K562 (cell line): Measurements from ENCODE around the gene C14orf180. TPM values are rescaled to one million over a fixed set of nuclear protein-coding genes. Genes with fewer than 3 reads are reported as not detected.

Experiments
- ATAC-seq: fragments of 200-7000 bp; cut with Tn5 transposase; 3 replicates; pipeline ENCODE4 v1.9.1; 2020; ENCODE audit warnings: moderate library complexity
- BruUV-seq: library from RNA; stranded (reverse); fragments of 400-500 nt; replicated peaks from 2 replicates; lab custom pipeline; 2021; lab: Mats Ljungman, UMichigan
- CTCF ChIA-PET: fragments of 300-600 bp; formaldehyde crosslinking; extraction: SDS; loops from one replicate; lab custom pipeline; 2021; ENCODE audit warnings: low intra/inter-chr PET ratio; lab: Yijun Ruan, JAX
- POLR2A ChIA-PET: fragments of 300-600, 350-650 bp; sonication (Branson Sonifier 250); formaldehyde crosslinking; extraction: SDS; loops from one replicate; lab custom pipeline; 2021; ENCODE audit warnings: antibody characterized with exemption, inconsistent platforms; lab: Yijun Ruan, JAX
- DNase-seq, 4 experiments: peaks; one replicate each; pipeline versions ENCODE4 v3.0.0 to v3.0.0-alpha.2; 2011 to 2018; ENCODE audit warnings: low spot score in 3 of 4, mixed read lengths in 3 of 4; ENCODE audit errors: extremely low read depth in 1 of 4
- FAIRE-seq: peaks from 2 replicates; lab custom pipeline; 2011; peaks lifted over from hg19 to GRCh38; lab: Jason Lieb, UNC
- H2AFZ ChIP-seq: 2 replicates; pipeline ENCODE4 v1.6.0; 2011; ENCODE audit warnings: low read depth, low read length, control low read depth, inconsistent platforms
- H3K27ac ChIP-seq: fragments of 200-600 bp; 3 replicates; pipeline ENCODE4 v1.8.0; 2011; ENCODE audit warnings: low read depth, mild to moderate bottlenecking, control low read depth, inconsistent platforms, low read length, moderate library complexity, mixed read lengths; ENCODE audit errors: extremely low read depth
- H3K27me3 ChIP-seq, 2 experiments: fragments of 300-600 bp in 1 of 2; 2 replicates in 1 of 2; 3 replicates in 1 of 2; pipeline versions ENCODE4 v1.6.0 to v1.8.0; 2011; ENCODE audit warnings: inconsistent platforms in 2 of 2, low read length in 2 of 2, mild to moderate bottlenecking in 1 of 2, mixed read lengths in 1 of 2, moderate library complexity in 1 of 2; ENCODE audit not compliant: control insufficient read depth in 2 of 2, insufficient read depth in 2 of 2
- H3K36me3 ChIP-seq: fragments of 300-600 bp; 3 replicates; pipeline ENCODE4 v1.8.0; 2011; ENCODE audit warnings: mild to moderate bottlenecking, low read length, inconsistent platforms; ENCODE audit not compliant: control insufficient read depth, insufficient read depth
- H3K4me1 ChIP-seq, 2 experiments: fragments of 200-600 bp in 1 of 2; replicated peaks in 1 of 2; 2 replicates in 1 of 2; 3 replicates in 1 of 2; pipeline versions ENCODE4 v1.5.1 to v1.8.0; 2011; ENCODE audit warnings: inconsistent platforms in 2 of 2, low read length in 2 of 2, mild to moderate bottlenecking in 1 of 2, mixed read lengths in 1 of 2, moderate library complexity in 1 of 2; ENCODE audit not compliant: control insufficient read depth in 2 of 2, insufficient read depth in 2 of 2
- H3K4me2 ChIP-seq: 2 replicates; pipeline ENCODE4 v1.6.1; 2011; ENCODE audit warnings: low read length, control low read depth, inconsistent platforms, mixed read lengths; ENCODE audit not compliant: insufficient read depth
- H3K4me3 ChIP-seq: fragments of 200-600 bp; sonication (generic), shearing (Covaris generic); 2 replicates; pipeline ENCODE4 v1.5.1; 2016; ENCODE audit warnings: control low read depth, inconsistent platforms
- H3K79me2 ChIP-seq: fragments of 200-600 bp; 3 replicates; pipeline ENCODE4 v1.8.0; 2011; ENCODE audit warnings: low read length, inconsistent platforms; ENCODE audit not compliant: control insufficient read depth, insufficient read depth
- H3K9ac ChIP-seq, 2 experiments: 2 replicates each; pipeline versions ENCODE4 v1.6.0 to v1.6.1; 2011; ENCODE audit warnings: low read depth in 2 of 2, low read length in 2 of 2, control low read depth in 1 of 2, inconsistent platforms in 1 of 2, mild to moderate bottlenecking in 1 of 2, mixed read lengths in 1 of 2; ENCODE audit not compliant: insufficient read depth in 1 of 2
- H3K9me1 ChIP-seq: one replicate; pipeline ENCODE4 v1.6.0; 2011; ENCODE audit warnings: inconsistent platforms, mild to moderate bottlenecking, low read length, moderate library complexity; ENCODE audit not compliant: control insufficient read depth, insufficient read depth
- H3K9me3 ChIP-seq: replicated peaks from 2 replicates; pipeline ENCODE4 v1.5.1; 2011; ENCODE audit warnings: low read depth, low read length, inconsistent platforms; ENCODE audit not compliant: control insufficient read depth, insufficient read depth
- H4K20me1 ChIP-seq: replicated peaks from 2 replicates; pipeline ENCODE4 v1.6.1; 2011; ENCODE audit warnings: low read length, inconsistent platforms, mixed read lengths; ENCODE audit not compliant: control insufficient read depth, insufficient read depth
- CBX3 ChIP-seq, 2 experiments: IDR thresholded peaks; 1 replicate in 1 of 2; 2 replicates in 1 of 2; pipeline ENCODE4 v1.6.1; 2012; ENCODE audit warnings: inconsistent platforms in 2 of 2, low read length in 2 of 2, borderline replicate concordance in 1 of 2, control low read depth in 1 of 2
- GABPB1 ChIP-seq: sonication (generic); formaldehyde crosslinking; IDR thresholded peaks from 2 replicates; pipeline ENCODE4 v1.8.0; 2022; ENCODE audit warnings: mild to moderate bottlenecking, missing genetic modification reagents
- GATA2 ChIP-seq: sonication (generic); formaldehyde crosslinking; IDR thresholded peaks from 2 replicates; pipeline ENCODE4 v1.4.0; 2020; ENCODE audit warnings: mild to moderate bottlenecking, missing genetic modification reagents
- NR3C1 ChIP-seq: sonication (generic); formaldehyde crosslinking; IDR thresholded peaks from 2 replicates; pipeline ENCODE4 v1.8.1; 2022; ENCODE audit warnings: missing genetic modification reagents
- XRCC5 ChIP-seq: fragments of 200-400 bp; formaldehyde crosslinking; IDR thresholded peaks from 2 replicates; pipeline ENCODE4 v1.6.1; 2017; ENCODE audit warnings: low read depth, mild to moderate bottlenecking, low read length
- ZFPM2 ChIP-seq: fragments of 250-450 bp; sonication (Bioruptor Pico); IDR thresholded peaks from 2 replicates; pipeline ENCODE4 v1.5.1; 2022; ENCODE audit warnings: mild to moderate bottlenecking
- ZNF717 ChIP-seq: fragments of 250-450 bp; sonication (Bioruptor Pico); IDR thresholded peaks from 2 replicates; pipeline ENCODE4 v1.5.0; 2021
- ZNF77 ChIP-seq: fragments of 250-450 bp; sonication (Bioruptor Pico); IDR thresholded peaks from 2 replicates; pipeline ENCODE4 v1.5.0; 2020
- WGBS: fragments of 100-300 bp; shearing (Covaris generic); methylation state at CpG from one replicate; pipeline ENCODE4 v1.1.6; 2016; ENCODE audit warnings: low coverage, mixed read lengths; ENCODE audit not compliant: insufficient coverage; ENCODE audit errors: missing lambda C conversion rate; 5-methylcytosine and 5-hydroxymethylcytosine counted together
- in situ Hi-C: fragments of 300-500 bp; cut with MboI; formaldehyde crosslinking; loops from 4 replicates; pipeline ENCODE4 v1.15.0; 2018; ENCODE audit warnings: inconsistent platforms, mixed read lengths
- intact Hi-C: fragments of 100-400 bp; cut with micrococcal nuclease; formaldehyde crosslinking; loops from 2 replicates; pipeline ENCODE4 v1.14.2; 2022
- polyA plus RNA-seq, 8 experiments: library from polyadenylated mRNA; depleted of rRNA in 4 of 8; stranded (reverse) in 5 of 8; unstranded in 3 of 8; fragments of >200 nt; fragmentation: Nextera tagmentation in 2 of 8; fragmentation: Illumina TruSeq in 1 of 8; extraction: Ambion mirVana in 2 of 8; extraction: Trizol in 1 of 8; gene quantifications; 2 replicates each; pipeline versions ENCODE4 v1.2.1 to v1.2.3, GENCODE V29; 2011 to 2014; ENCODE audit warnings: inconsistent platforms in 1 of 8, missing spikeins in 1 of 8
- total RNA-seq, 7 experiments: library from RNA; depleted of rRNA in 6 of 7; stranded (reverse); fragments of >200 nt in 6 of 7; fragmentation: Illumina TruSeq in 2 of 7; extraction: Trizol in 2 of 7; gene quantifications; 2 replicates each; pipeline versions ENCODE4 v1.2.1 to v1.2.3, GENCODE V29; 2011 to 2021; ENCODE audit warnings: low replicate concordance in 1 of 7
- TF ChIP-seq, protein P1 (sequence below), 2 experiments: fragments of 450-650 bp in 1 of 2; sonication (generic) in 1 of 2; formaldehyde crosslinking in 1 of 2; IDR thresholded peaks in 1 of 2; conservative IDR thresholded peaks in 1 of 2; 2 replicates each; pipeline versions ENCODE4 v1.6.1 to v1.8.1; 2016 to 2023; ENCODE audit warnings: mild to moderate bottlenecking in 2 of 2, moderate library complexity in 2 of 2, inconsistent platforms in 1 of 2, missing genetic modification reagents in 1 of 2
- TF ChIP-seq, protein P2 (sequence below), 3 experiments: fragments of 200-800 bp in 1 of 3; fragments of 250-450 bp in 1 of 3; fragments of 450-650 bp in 1 of 3; sonication (Bioruptor Pico) in 1 of 3; sonication (Bioruptor generic) in 1 of 3; formaldehyde crosslinking in 1 of 3; IDR thresholded peaks; 2 replicates each; pipeline versions ENCODE4 v1.6.1 to v1.8.0; 2016 to 2022; ENCODE audit warnings: mild to moderate bottlenecking in 2 of 3, missing genetic modification characterization in 2 of 3, missing compliant biosample characterization in 1 of 3, moderate library complexity in 1 of 3
- TF ChIP-seq, protein P3 (sequence below): sonication (generic); formaldehyde crosslinking; IDR thresholded peaks from 2 replicates; pipeline ENCODE4 v1.8.0; 2022; ENCODE audit warnings: mild to moderate bottlenecking, missing genetic modification reagents

The C14orf180 gene
- total and polyA plus RNA-seq, 9 of the 15 experiments (the other 6 are each of a cell fraction or from before 2014, with no cell fraction given) = not detected

DNA sequence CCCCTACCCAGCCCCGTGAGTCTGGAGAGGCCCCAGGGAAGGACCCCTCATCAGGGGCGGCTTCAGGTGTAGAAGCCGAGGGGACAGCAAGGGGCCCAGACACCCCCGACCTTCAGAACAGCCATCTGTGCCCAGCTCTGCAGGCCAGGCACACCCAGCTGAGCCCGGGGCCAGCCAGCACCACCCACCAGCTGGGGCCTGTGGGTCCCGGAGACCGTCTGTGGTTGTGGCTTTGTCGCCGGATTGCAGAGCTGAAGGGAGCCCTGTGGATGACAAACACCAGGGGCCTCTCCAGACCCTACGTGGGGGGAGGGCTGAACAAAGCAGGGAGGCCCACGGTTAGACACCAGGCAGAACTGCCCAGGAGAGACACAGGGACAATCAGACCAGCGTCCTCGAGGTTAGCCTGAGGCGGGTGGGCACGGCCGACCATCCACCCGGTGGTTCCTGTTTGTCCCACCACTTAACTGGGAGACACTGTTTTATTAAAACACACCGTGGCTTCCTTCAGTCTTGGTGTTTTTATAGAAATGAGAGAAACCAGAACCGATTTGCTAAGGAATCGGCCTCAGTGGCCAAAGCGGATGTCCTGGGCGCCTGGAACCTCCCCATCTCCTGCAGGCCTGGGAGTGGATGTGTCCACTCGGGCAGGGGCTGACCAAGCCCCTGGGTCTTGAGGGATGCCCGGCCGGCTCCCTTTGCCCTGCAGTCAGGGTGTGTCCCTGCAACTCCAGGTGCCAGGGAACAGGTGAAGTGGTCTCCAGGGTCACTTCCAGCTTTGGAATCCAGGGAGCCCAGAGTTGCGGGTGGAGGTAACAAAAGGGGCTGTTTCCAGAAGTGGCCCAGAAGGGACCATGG, 10.0 kb downstream of the C14orf180 start:
- no peak for FAIRE-seq
- WGBS = 2% methylated on average over 16 of the region's 26 CpGs
- in situ Hi-C loops = no loop called here
- TF ChIP-seq GABPB1 (no peak), GATA2 (CRISPR knock-in tag) (no peak), ZNF717 (CRISPR knock-in tag) (no peak), CBX3 (IDR thresholded peaks at IDR 0.05; ENCODE audit: borderline replicate concordance in 1 of 2, low read length in 2 of 2) (no peak), NR3C1 (CRISPR knock-in tag) (no peak), ZFPM2 (CRISPR knock-in tag) (no peak), ZNF77 (CRISPR knock-in tag) (no peak), XRCC5 (no peak)
- TF ChIP-seq, protein P1, sequence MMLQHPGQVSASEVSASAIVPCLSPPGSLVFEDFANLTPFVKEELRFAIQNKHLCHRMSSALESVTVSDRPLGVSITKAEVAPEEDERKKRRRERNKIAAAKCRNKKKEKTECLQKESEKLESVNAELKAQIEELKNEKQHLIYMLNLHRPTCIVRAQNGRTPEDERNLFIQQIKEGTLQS (IDR thresholded peaks at IDR 0.05) = no peak
- TF ChIP-seq, protein P1 (CRISPR knock-in tag; conservative IDR thresholded peaks at IDR 0.05) = no peak
- TF ChIP-seq, protein P2, sequence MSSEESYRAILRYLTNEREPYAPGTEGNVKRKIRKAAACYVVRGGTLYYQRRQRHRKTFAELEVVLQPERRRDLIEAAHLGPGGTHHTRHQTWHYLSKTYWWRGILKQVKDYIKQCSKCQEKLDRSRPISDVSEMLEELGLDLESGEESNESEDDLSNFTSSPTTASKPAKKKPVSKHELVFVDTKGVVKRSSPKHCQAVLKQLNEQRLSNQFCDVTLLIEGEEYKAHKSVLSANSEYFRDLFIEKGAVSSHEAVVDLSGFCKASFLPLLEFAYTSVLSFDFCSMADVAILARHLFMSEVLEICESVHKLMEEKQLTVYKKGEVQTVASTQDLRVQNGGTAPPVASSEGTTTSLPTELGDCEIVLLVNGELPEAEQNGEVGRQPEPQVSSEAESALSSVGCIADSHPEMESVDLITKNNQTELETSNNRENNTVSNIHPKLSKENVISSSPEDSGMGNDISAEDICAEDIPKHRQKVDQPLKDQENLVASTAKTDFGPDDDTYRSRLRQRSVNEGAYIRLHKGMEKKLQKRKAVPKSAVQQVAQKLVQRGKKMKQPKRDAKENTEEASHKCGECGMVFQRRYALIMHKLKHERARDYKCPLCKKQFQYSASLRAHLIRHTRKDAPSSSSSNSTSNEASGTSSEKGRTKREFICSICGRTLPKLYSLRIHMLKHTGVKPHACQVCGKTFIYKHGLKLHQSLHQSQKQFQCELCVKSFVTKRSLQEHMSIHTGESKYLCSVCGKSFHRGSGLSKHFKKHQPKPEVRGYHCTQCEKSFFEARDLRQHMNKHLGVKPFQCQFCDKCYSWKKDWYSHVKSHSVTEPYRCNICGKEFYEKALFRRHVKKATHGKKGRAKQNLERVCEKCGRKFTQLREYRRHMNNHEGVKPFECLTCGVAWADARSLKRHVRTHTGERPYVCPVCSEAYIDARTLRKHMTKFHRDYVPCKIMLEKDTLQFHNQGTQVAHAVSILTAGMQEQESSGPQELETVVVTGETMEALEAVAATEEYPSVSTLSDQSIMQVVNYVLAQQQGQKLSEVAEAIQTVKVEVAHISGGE (CRISPR knock-in tag; IDR thresholded peaks at IDR 0.05) = no peak
- TF ChIP-seq, protein P3, sequence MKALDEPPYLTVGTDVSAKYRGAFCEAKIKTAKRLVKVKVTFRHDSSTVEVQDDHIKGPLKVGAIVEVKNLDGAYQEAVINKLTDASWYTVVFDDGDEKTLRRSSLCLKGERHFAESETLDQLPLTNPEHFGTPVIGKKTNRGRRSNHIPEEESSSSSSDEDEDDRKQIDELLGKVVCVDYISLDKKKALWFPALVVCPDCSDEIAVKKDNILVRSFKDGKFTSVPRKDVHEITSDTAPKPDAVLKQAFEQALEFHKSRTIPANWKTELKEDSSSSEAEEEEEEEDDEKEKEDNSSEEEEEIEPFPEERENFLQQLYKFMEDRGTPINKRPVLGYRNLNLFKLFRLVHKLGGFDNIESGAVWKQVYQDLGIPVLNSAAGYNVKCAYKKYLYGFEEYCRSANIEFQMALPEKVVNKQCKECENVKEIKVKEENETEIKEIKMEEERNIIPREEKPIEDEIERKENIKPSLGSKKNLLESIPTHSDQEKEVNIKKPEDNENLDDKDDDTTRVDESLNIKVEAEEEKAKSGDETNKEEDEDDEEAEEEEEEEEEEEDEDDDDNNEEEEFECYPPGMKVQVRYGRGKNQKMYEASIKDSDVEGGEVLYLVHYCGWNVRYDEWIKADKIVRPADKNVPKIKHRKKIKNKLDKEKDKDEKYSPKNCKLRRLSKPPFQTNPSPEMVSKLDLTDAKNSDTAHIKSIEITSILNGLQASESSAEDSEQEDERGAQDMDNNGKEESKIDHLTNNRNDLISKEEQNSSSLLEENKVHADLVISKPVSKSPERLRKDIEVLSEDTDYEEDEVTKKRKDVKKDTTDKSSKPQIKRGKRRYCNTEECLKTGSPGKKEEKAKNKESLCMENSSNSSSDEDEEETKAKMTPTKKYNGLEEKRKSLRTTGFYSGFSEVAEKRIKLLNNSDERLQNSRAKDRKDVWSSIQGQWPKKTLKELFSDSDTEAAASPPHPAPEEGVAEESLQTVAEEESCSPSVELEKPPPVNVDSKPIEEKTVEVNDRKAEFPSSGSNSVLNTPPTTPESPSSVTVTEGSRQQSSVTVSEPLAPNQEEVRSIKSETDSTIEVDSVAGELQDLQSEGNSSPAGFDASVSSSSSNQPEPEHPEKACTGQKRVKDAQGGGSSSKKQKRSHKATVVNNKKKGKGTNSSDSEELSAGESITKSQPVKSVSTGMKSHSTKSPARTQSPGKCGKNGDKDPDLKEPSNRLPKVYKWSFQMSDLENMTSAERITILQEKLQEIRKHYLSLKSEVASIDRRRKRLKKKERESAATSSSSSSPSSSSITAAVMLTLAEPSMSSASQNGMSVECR (CRISPR knock-in tag) = no peak

More for the DNA sequence above, 10.0 kb downstream of the C14orf180 start:
- intact Hi-C loops = no loop called here
- H3K9me3 ChIP-seq = no peaks in the 10 kb centered on the region
- ChIA-PET CTCF (no interaction called here), POLR2A (no interaction called here)
- no peak overlapping the region for H3K27ac ChIP-seq
- H3K27me3 ChIP-seq = peaks cover 9 to 37% of the 10 kb centered on the region in 2 experiments; a peak in 3 of 5 replicates
- H3K4me3 ChIP-seq = no peak overlapping the region
- no peaks in the 10 kb centered on the region for H3K79me2 ChIP-seq
- H3K36me3 ChIP-seq = no peaks in the 10 kb centered on the region
- H3K9ac ChIP-seq = no peak overlapping the region; a peak in 1 of 4 replicates
- no peak overlapping the region for H3K4me2 ChIP-seq
- H4K20me1 ChIP-seq = peaks cover 9% of the 10 kb centered on the region; the same call in 1 of the 2 replicates
- ATAC-seq (no peak), DNase-seq (no peak)
- no peak overlapping the region for H2AFZ ChIP-seq
- peaks cover 0 to 21% of the 10 kb centered on the region in 2 experiments; a peak in 3 of 5 replicates for H3K4me1 ChIP-seq
- H3K9me1 ChIP-seq = no peaks in the 10 kb centered on the region
- BruUV-seq = no TSS peak
